Prostate gland (tissue), 2 donors: ENCODE results near the gene SFXN1. TPM values are rescaled to one million over a fixed set of nuclear protein-coding genes. Genes with fewer than 3 reads are reported as not detected.

Experiments used
- DNase-seq: peaks from one replicate; pipeline ENCODE4 v3.0.0-alpha.2; 2019; ENCODE audit warnings: low spot score
- H3K27ac ChIP-seq, 2 donors: fragments of 200-600 bp; sonication (generic); 2 replicates each; pipeline ENCODE4 v1.5.1; 2017 to 2019
- H3K27me3 ChIP-seq: fragments of 200-600 bp; sonication (generic); replicated peaks from 2 replicates; pipeline ENCODE4 v1.5.1; 2019; ENCODE audit not compliant: insufficient read depth
- H3K36me3 ChIP-seq, 2 donors: fragments of 200-600 bp; sonication (generic); 1 replicate in 1 of 2; 2 replicates in 1 of 2; pipeline versions ENCODE4 v1.5.1 to v1.8.1; 2017 to 2019
- H3K4me1 ChIP-seq: fragments of 200-600 bp; sonication (generic); replicated peaks from 2 replicates; pipeline ENCODE4 v1.5.1; 2019
- H3K4me3 ChIP-seq, 2 donors: fragments of 200-600 bp; sonication (generic); 2 replicates each; pipeline ENCODE4 v1.5.1; 2017 to 2019
- H3K9me3 ChIP-seq: fragments of 200-600 bp; sonication (generic); 2 replicates; pipeline ENCODE4 v1.5.1; 2017
- POLR2A ChIP-seq: fragments of 450-650 bp; IDR thresholded peaks from one replicate; pipeline ENCODE4 v1.6.1; 2016; ENCODE audit warnings: antibody characterized with exemption, mild to moderate bottlenecking
- POLR2AphosphoS5 ChIP-seq: sonication (generic); formaldehyde crosslinking; IDR thresholded peaks from one replicate; pipeline ENCODE4 v1.6.1; 2017; ENCODE audit warnings: antibody characterized with exemption
- WGBS: methylation state at CpG from one replicate; pipeline ENCODE4 v1.1.5; 2018; 5-methylcytosine and 5-hydroxymethylcytosine counted together
- intact Hi-C: fragments of 100-400 bp; cut with DNase I; formaldehyde crosslinking; loops from one replicate; pipeline ENCODE4 v1.14.2; 2022
- total RNA-seq, 2 donors: library from RNA; depleted of rRNA; stranded (reverse); fragments of >200 nt; gene quantifications; one replicate each; pipeline ENCODE4 v1.1.0, GENCODE V29; 2016
- TF ChIP-seq, protein P1 (sequence below), 4 experiments: fragments of 200-600 bp in 2 of 4; fragments of 450-650 bp in 2 of 4; sonication (generic) in 2 of 4; IDR thresholded peaks; 1 replicate in 3 of 4; 2 replicates in 1 of 4; pipeline ENCODE4 v1.5.1; 2016 to 2019; ENCODE audit warnings: antibody characterized with exemption in 4 of 4, mild to moderate bottlenecking in 2 of 4, moderate library complexity in 2 of 4

SFXN1 gene
- total RNA-seq, 2 donors from 2014 or later: 35.6 to 44.3 TPM

DNA sequence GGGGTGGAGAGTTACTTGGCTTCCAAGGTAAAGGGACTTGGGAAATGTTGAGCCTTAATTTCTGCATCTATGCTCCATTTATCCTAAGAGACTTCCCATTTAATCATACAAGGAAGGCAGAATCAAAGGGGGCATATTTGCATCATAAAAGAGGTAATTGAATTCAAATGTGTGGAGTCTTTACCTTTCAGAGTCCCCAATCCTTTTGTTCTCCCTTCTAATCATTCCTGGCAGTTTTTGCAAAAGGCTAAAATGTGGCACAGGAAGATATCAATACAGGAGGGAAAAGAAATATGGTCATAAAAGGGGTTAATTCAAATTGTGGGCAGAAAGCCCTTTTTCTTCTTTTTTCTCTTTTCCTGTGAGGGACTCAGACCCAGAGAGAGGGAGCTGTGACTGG lies 69.5 kb downstream of the SFXN1 start:
- Histone ChIP-seq H3K36me3 (no peaks in the 10 kb centered on the region), H3K4me3 (no peak overlapping the region), H3K4me1 (no peaks in the 10 kb centered on the region), H3K27ac (no peak overlapping the region), H3K9me3 (no peaks in the 10 kb centered on the region), H3K27me3 (no peaks in the 10 kb centered on the region)
- no peak for TF ChIP-seq POLR2A
- TF ChIP-seq POLR2AphosphoS5: no peak
- TF ChIP-seq, protein P1, sequence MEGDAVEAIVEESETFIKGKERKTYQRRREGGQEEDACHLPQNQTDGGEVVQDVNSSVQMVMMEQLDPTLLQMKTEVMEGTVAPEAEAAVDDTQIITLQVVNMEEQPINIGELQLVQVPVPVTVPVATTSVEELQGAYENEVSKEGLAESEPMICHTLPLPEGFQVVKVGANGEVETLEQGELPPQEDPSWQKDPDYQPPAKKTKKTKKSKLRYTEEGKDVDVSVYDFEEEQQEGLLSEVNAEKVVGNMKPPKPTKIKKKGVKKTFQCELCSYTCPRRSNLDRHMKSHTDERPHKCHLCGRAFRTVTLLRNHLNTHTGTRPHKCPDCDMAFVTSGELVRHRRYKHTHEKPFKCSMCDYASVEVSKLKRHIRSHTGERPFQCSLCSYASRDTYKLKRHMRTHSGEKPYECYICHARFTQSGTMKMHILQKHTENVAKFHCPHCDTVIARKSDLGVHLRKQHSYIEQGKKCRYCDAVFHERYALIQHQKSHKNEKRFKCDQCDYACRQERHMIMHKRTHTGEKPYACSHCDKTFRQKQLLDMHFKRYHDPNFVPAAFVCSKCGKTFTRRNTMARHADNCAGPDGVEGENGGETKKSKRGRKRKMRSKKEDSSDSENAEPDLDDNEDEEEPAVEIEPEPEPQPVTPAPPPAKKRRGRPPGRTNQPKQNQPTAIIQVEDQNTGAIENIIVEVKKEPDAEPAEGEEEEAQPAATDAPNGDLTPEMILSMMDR (IDR thresholded peaks at IDR 0.05): no peak
- no peak for DNase-seq
- intact Hi-C loops: no loop called here

DNA sequence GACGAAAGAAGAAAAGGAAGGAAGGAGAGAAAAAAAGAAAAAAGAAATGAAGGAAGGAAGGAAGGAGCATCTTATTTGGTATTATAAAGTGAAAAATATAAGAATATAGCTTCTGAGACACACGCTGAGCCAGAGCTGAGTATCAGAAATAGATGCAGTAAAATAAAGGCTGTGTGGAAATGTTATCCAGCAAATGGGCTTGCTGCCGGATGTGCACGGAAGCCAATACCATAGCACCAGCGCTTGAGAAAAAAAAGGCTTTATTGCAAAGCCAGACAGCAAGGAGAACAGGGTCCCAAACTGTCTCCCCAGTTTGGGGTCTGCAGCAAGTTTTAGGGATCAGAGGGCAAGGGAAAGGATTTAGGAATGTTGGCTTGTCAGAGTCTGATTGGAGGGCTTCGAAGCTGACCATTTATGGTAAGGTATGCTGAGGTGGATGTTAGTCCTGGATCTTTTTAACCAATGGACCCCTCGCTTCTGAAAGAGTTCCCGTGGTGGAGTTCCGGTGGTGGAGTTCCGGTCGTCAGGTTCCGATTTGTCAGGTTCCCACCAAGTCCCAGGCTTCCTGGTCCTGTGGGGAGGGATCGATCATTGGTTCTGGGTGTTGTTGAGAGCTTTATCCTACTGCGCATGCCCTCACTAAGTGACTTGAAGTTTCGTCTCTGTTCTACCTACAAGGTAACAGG lies 70.4 kb downstream of the SFXN1 start:
- H3K9me3 ChIP-seq: no peaks in the 10 kb centered on the region
- 64% methylated on average over 15 of the region's 15 CpGs for WGBS
- no peak for DNase-seq
- H3K36me3 ChIP-seq: no peaks in the 10 kb centered on the region
- H3K27ac ChIP-seq: no peak overlapping the region
- intact Hi-C loops: no loop called here
- H3K4me3 ChIP-seq: no peak overlapping the region
- no peaks in the 10 kb centered on the region for H3K27me3 ChIP-seq
- TF ChIP-seq POLR2AphosphoS5 (no peak), POLR2A (no peak)
- TF ChIP-seq, protein P1 (IDR thresholded peaks at IDR 0.05): no peak
- no peaks in the 10 kb centered on the region for H3K4me1 ChIP-seq

DNA sequence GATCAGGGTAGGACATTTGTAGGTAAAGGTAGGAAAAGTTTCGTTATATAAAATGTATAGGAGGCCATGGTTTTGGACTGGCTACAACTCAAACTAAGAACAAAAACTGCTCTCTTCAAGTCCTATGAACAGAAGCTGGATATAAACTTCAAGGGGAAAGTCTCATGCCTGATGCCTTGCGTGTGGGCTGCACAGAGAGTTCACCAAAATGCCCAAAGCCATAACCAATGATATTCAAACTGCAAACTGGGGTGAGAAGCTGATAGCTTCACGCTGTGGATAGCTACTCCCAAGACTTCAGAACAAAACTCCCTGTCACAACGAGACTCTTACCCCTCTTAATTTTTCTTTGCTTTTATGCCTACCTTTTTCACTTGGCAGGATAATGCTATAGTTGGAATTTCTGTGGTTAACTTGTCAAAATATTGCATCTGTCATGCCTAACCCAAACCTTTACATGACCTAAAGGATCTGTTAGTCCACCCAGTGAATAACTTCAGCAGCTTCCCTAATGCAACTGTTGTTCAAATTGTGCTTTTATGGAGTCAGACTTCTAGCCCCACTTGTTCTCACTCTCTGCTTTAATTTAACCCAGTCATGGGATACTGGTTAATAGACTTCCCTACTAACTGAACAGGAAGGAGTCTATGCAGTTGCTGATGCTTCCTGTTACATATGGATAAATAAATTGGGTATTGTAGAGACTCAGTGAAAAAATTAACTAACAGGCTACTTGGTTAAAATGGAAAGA lies 71.9 kb downstream of the SFXN1 start:
- intact Hi-C loops: no loop called here
- H3K36me3 ChIP-seq: no peaks in the 10 kb centered on the region
- no peak for TF ChIP-seq POLR2AphosphoS5
- TF ChIP-seq, protein P1 (IDR thresholded peaks at IDR 0.05): no peak
- no peak for TF ChIP-seq POLR2A
- no peaks in the 10 kb centered on the region for H3K9me3 ChIP-seq
- no peaks in the 10 kb centered on the region for H3K27me3 ChIP-seq
- WGBS: 68% methylated on average over 4 of the region's 4 CpGs
- H3K27ac ChIP-seq: no peak overlapping the region
- no peaks in the 10 kb centered on the region for H3K4me1 ChIP-seq
- no peak overlapping the region for H3K4me3 ChIP-seq
- DNase-seq: no peak

DNA sequence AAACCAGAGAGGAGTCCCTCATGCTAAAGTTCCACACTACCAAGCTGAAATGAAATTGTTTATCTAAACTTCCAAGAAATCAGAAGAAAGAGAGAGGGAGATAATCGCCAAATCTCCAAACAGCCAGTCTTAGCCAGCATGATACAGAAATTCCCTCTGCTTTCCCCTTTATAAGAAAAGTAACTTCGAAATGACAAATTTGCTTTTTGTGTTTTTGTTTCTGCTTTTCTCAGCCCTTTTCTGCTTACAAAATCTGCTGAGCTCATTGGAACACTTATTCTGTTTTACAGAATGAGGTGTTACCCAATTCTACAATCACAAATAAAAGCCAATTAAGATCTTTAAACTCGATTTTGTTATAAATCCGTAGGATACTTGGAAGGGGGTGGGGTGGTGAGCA lies 72.9 kb downstream of the SFXN1 start:
- Histone ChIP-seq H3K9me3 (no peaks in the 10 kb centered on the region), H3K4me3 (no peak overlapping the region), H3K27me3 (no peaks in the 10 kb centered on the region), H3K4me1 (no peaks in the 10 kb centered on the region), H3K36me3 (no peaks in the 10 kb centered on the region), H3K27ac (no peak overlapping the region)
- intact Hi-C loops: no loop called here
- no peak for DNase-seq
- 76% methylated on average over 4 of the region's 4 CpGs for WGBS
- TF ChIP-seq POLR2A (no peak), POLR2AphosphoS5 (no peak)
- TF ChIP-seq, protein P1 (IDR thresholded peaks at IDR 0.05): no peak

DNA sequence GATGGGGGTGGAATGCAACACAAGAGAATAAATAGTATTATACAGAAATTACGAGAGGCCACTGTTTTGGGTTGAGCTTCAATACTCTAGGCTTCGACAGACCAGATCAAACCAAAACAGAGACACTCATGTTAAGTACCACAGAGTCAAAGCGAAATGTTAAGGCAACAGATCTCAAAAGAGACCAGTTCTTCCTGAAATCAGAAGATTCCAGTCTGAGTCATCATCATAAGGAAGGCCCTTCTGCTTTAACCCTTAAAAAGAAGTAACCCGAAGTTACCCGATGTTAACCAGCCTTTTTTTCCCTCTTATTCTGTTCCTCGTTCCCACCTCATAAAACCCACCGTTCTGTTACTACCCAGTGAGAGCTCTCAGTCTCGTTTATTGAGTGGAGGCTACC lies 75.9 kb downstream of the SFXN1 start:
- H3K4me1 ChIP-seq: no peaks in the 10 kb centered on the region
- TF ChIP-seq, protein P1 (IDR thresholded peaks at IDR 0.05): no peak
- TF ChIP-seq POLR2AphosphoS5 (no peak), POLR2A (no peak)
- no peak overlapping the region for H3K4me3 ChIP-seq
- no peaks in the 10 kb centered on the region for H3K36me3 ChIP-seq
- no peak for DNase-seq
- no peaks in the 10 kb centered on the region for H3K27me3 ChIP-seq
- H3K9me3 ChIP-seq: no peaks in the 10 kb centered on the region
- H3K27ac ChIP-seq: no peak overlapping the region
- 84% methylated on average over 8 of the region's 8 CpGs for WGBS
- intact Hi-C loops: no loop called here
